Smooth muscle cell (in vitro differentiated cells): Measurements from ENCODE around the gene CD22. TPM values are rescaled to one million over a fixed set of nuclear protein-coding genes. Genes with fewer than 3 reads are reported as not detected.

Experiments used
- DNase-seq: peaks from one replicate; lab custom pipeline; 2025; ENCODE audit not compliant: unreplicated experiment; lab: John Stamatoyannopoulos, UW
- H2AFZ ChIP-seq: fragments of 200-600 bp; sonication (generic); 2 replicates; pipeline ENCODE4 v1.6.0; 2016; ENCODE audit warnings: antibody characterized with exemption, low read depth, mild to moderate bottlenecking
- H3F3A ChIP-seq: fragments of 200-600 bp; sonication (generic); 2 replicates; pipeline ENCODE4 v1.6.0; 2017; ENCODE audit warnings: antibody characterized with exemption, low read depth
- H3K27ac ChIP-seq: fragments of 200-600 bp; sonication (generic); 2 replicates; pipeline ENCODE4 v1.5.1; 2016; ENCODE audit warnings: low read depth, mild to moderate bottlenecking
- H3K27me3 ChIP-seq: fragments of 200-600 bp; sonication (generic); 2 replicates; pipeline ENCODE4 v1.6.1; 2016; ENCODE audit warnings: low read depth, mild to moderate bottlenecking
- H3K36me3 ChIP-seq: fragments of 200-600 bp; sonication (generic); 2 replicates; pipeline ENCODE4 v1.5.1; 2016; ENCODE audit warnings: low read depth
- H3K4me1 ChIP-seq: fragments of 200-600 bp; sonication (generic); 2 replicates; pipeline ENCODE4 v1.5.1; 2016; ENCODE audit warnings: low read depth
- H3K4me2 ChIP-seq: fragments of 200-600 bp; sonication (generic); 2 replicates; pipeline ENCODE4 v1.6.0; 2016; ENCODE audit warnings: mild to moderate bottlenecking
- H3K4me3 ChIP-seq: fragments of 200-600 bp; sonication (generic); 2 replicates; pipeline ENCODE4 v1.5.1; 2016; ENCODE audit warnings: mild to moderate bottlenecking
- H3K79me2 ChIP-seq: fragments of 200-600 bp; sonication (generic); 2 replicates; pipeline ENCODE4 v1.6.0; 2016; ENCODE audit warnings: low read depth, mild to moderate bottlenecking
- H3K9ac ChIP-seq: fragments of 200-600 bp; sonication (generic); 2 replicates; pipeline ENCODE4 v1.6.0; 2016; ENCODE audit warnings: low read depth
- H3K9me3 ChIP-seq: fragments of 200-600 bp; sonication (generic); replicated peaks from 2 replicates; pipeline ENCODE4 v1.5.1; 2016; ENCODE audit warnings: low read depth
- H4K20me1 ChIP-seq: fragments of 200-600 bp; sonication (generic); 2 replicates; pipeline ENCODE4 v1.6.0; 2016; ENCODE audit warnings: low read depth
- WGBS: methylation state at CpG from one replicate; pipeline ENCODE4 v1.1.7; 2016; ENCODE audit warnings: low lambda C conversion rate; 5-methylcytosine and 5-hydroxymethylcytosine counted together
- polyA plus RNA-seq: library from polyadenylated mRNA; unstranded; fragments of >200 nt; fragmentation: Nextera tagmentation; extraction: Ambion mirVana; gene quantifications from 2 replicates; pipeline ENCODE4 v1.2.1, GENCODE V29; 2016
- total RNA-seq: library from RNA; depleted of rRNA; stranded (reverse); fragments of >200 nt; gene quantifications from 2 replicates; pipeline ENCODE4 v1.2.3, GENCODE V29; 2014
- TF ChIP-seq, protein P1 (sequence below): fragments of 200-600 bp; sonication (generic); IDR thresholded peaks from 2 replicates; pipeline ENCODE4 v1.5.1; 2017; ENCODE audit warnings: borderline replicate concordance, mild to moderate bottlenecking, antibody characterized with exemption; ENCODE audit not compliant: insufficient read depth, poor library complexity, severe bottlenecking

CD22 gene
- total and polyA plus RNA-seq, 2 experiments from 2014 or later: not detected

DNA sequence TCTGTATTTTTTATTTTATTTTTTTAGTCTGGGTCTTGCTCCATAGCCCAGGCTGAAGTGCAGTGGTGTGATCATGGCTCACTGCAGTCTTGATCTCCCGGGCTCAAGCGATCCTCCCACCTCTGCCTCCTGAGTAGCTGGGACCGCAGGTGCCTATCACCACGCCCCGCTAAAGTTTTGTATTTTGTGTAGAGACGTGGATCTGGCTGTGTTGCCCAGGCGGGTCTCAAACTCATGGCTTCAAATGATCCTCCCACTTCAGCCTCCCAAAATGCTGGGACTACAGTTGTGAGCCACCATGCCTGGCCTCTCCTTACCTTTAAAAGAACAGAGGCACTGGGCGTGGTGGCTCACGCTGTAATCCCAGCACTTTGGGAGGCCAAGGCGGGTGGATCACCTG is 41.3 kb upstream of the CD22 start:
- H3K27ac ChIP-seq: no peak overlapping the region
- no peak overlapping the region for H3K9ac ChIP-seq
- no peak overlapping the region for H2AFZ ChIP-seq
- H3K79me2 ChIP-seq: no peaks in the 10 kb centered on the region
- no peak for DNase-seq
- peaks cover 5% of the 10 kb centered on the region for H3K27me3 ChIP-seq
- H3K9me3 ChIP-seq: no peaks in the 10 kb centered on the region
- H4K20me1 ChIP-seq: no peaks in the 10 kb centered on the region
- TF ChIP-seq, protein P1, sequence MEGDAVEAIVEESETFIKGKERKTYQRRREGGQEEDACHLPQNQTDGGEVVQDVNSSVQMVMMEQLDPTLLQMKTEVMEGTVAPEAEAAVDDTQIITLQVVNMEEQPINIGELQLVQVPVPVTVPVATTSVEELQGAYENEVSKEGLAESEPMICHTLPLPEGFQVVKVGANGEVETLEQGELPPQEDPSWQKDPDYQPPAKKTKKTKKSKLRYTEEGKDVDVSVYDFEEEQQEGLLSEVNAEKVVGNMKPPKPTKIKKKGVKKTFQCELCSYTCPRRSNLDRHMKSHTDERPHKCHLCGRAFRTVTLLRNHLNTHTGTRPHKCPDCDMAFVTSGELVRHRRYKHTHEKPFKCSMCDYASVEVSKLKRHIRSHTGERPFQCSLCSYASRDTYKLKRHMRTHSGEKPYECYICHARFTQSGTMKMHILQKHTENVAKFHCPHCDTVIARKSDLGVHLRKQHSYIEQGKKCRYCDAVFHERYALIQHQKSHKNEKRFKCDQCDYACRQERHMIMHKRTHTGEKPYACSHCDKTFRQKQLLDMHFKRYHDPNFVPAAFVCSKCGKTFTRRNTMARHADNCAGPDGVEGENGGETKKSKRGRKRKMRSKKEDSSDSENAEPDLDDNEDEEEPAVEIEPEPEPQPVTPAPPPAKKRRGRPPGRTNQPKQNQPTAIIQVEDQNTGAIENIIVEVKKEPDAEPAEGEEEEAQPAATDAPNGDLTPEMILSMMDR: no peak
- no peaks in the 10 kb centered on the region for H3K36me3 ChIP-seq
- no peak overlapping the region for H3K4me2 ChIP-seq
- no peaks in the 10 kb centered on the region for H3K4me1 ChIP-seq
- no peak overlapping the region for H3K4me3 ChIP-seq
- no peaks in the 10 kb centered on the region for H3F3A ChIP-seq
- 96% methylated on average over 10 of the region's 10 CpGs for WGBS

- H3K4me2 ChIP-seq: no peak overlapping the region
Measured at GRCh38 chr19:35288331-35288730, 40.7 kb upstream of the CD22 start.

GRCh38 chr19:35288906-35289305 is 40.1 kb upstream of the CD22 start:
- WGBS: 61% methylated on average over 5 of the region's 5 CpGs
- no peak for DNase-seq
- no peak overlapping the region for H3K4me2 ChIP-seq
- H4K20me1 ChIP-seq: no peaks in the 10 kb centered on the region
- H3K9ac ChIP-seq: no peak overlapping the region
- no peak overlapping the region for H2AFZ ChIP-seq
- H3K4me1 ChIP-seq: no peaks in the 10 kb centered on the region
- H3K9me3 ChIP-seq: no peaks in the 10 kb centered on the region
- H3K27ac ChIP-seq: no peak overlapping the region
- TF ChIP-seq, protein P1: no peak
- no peaks in the 10 kb centered on the region for H3F3A ChIP-seq
- no peaks in the 10 kb centered on the region for H3K79me2 ChIP-seq
- no peak overlapping the region for H3K4me3 ChIP-seq
- no peaks in the 10 kb centered on the region for H3K36me3 ChIP-seq
- no peaks in the 10 kb centered on the region for H3K27me3 ChIP-seq

More at GRCh38 chr19:35288331-35288730, 40.7 kb upstream of the CD22 start:
- Histone ChIP-seq H3K27me3 (peaks cover under 1% of the 10 kb centered on the region), H3K9ac (no peak overlapping the region), H3K79me2 (no peaks in the 10 kb centered on the region), H3K4me3 (no peak overlapping the region), H3K36me3 (no peaks in the 10 kb centered on the region), H4K20me1 (no peaks in the 10 kb centered on the region), H3K4me1 (no peaks in the 10 kb centered on the region), H2AFZ (no peak overlapping the region), H3F3A (no peaks in the 10 kb centered on the region), H3K9me3 (no peaks in the 10 kb centered on the region), H3K27ac (no peak overlapping the region)
- TF ChIP-seq, protein P1: no peak
- 80% methylated on average over 2 of the region's 2 CpGs for WGBS
- DNase-seq: no peak

- H3K27me3 ChIP-seq: no peaks in the 10 kb centered on the region
- TF ChIP-seq, protein P1: no peak
- DNase-seq: no peak
- no peak overlapping the region for H3K4me3 ChIP-seq
- no peaks in the 10 kb centered on the region for H3K79me2 ChIP-seq
- no peak overlapping the region for H2AFZ ChIP-seq
- no peaks in the 10 kb centered on the region for H4K20me1 ChIP-seq
- H3K4me2 ChIP-seq: no peak overlapping the region
- no peak overlapping the region for H3K9ac ChIP-seq
- H3K4me1 ChIP-seq: no peaks in the 10 kb centered on the region
- no peaks in the 10 kb centered on the region for H3K9me3 ChIP-seq
- H3K36me3 ChIP-seq: no peaks in the 10 kb centered on the region
- no peaks in the 10 kb centered on the region for H3F3A ChIP-seq
- WGBS: 78% methylated on average over 20 of the region's 20 CpGs
- H3K27ac ChIP-seq: no peak overlapping the region
Measured at GRCh38 chr19:35290381-35291127, 38.4 kb upstream of the CD22 start.
